SKM-1 treated with dmso at 0.1 percent for 144 hours (cell line): ENCODE results near the gene LAIR2.
"Not testable (repeated sequence)": the region's sequence is repeated elsewhere in the genome, so short reads cannot be mapped to it uniquely, and the experiment has no call there.

Experiments used
- DNase-seq: peaks from one replicate; lab custom pipeline; 2025; ENCODE audit not compliant: unreplicated experiment; lab: John Stamatoyannopoulos, UW

The LAIR2 gene

GRCh38 chr19:54492568-54492967 is 10.1 kb upstream of the LAIR2 start:
- no peak for DNase-seq

GRCh38 chr19:54493056-54493455 is 9.6 kb upstream of the LAIR2 start:
- not testable (repeated sequence) for DNase-seq

- DNase-seq, result no peak
Measured at GRCh38 chr19:54493967-54494585, 8.6 kb upstream of the LAIR2 start.

GRCh38 chr19:54495284-54495683 is 7.3 kb upstream of the LAIR2 start:
- not testable (repeated sequence) for DNase-seq

GRCh38 chr19:54497747-54498450 is 4.7 kb upstream of the LAIR2 start:
- DNase-seq, result not testable (repeated sequence)

- DNase-seq, result not testable (repeated sequence)
Measured at GRCh38 chr19:54498451-54498772, 4.2 kb upstream of the LAIR2 start.

- not testable (repeated sequence) for DNase-seq
Measured at GRCh38 chr19:54505542-54505941, 2.9 kb downstream of the LAIR2 start.

GRCh38 chr19:54506079-54506478 is 3.4 kb downstream of the LAIR2 start:
- no peak for DNase-seq

- not testable (repeated sequence) for DNase-seq
Measured at GRCh38 chr19:54507038-54507717, 4.5 kb downstream of the LAIR2 start.

- DNase-seq, result no peak
Measured at GRCh38 chr19:54507824-54508223, 5.2 kb downstream of the LAIR2 start.

GRCh38 chr19:54508487-54508886 is 5.9 kb downstream of the LAIR2 start:
- not testable (repeated sequence) for DNase-seq

GRCh38 chr19:54509200-54509940 is 6.7 kb downstream of the LAIR2 start:
- DNase-seq, result not testable (repeated sequence)

GRCh38 chr19:54515156-54515555 is 12.5 kb downstream of the LAIR2 start:
- DNase-seq, result no peak

- DNase-seq, result no peak
Measured at GRCh38 chr19:54517483-54517882, 14.9 kb downstream of the LAIR2 start.

GRCh38 chr19:54518844-54519243 is 16.2 kb downstream of the LAIR2 start:
- DNase-seq, result no peak

GRCh38 chr19:54521022-54521859 is 18.6 kb downstream of the LAIR2 start:
- no peak for DNase-seq

GRCh38 chr19:54521860-54522513 is 19.4 kb downstream of the LAIR2 start:
- DNase-seq, result no peak

GRCh38 chr19:54523403-54523802 is 20.8 kb downstream of the LAIR2 start:
- DNase-seq, result no peak

GRCh38 chr19:54525636-54526035 is 23.0 kb downstream of the LAIR2 start:
- no peak for DNase-seq

GRCh38 chr19:54526972-54527371 is 24.3 kb downstream of the LAIR2 start:
- DNase-seq, result no peak
